NAMALWA (cell line): Measurements from ENCODE around the gene PSMB7.
A peak's percentile ranks its signal among the peaks of the same experiment; 100 is the strongest.

ENCODE experiments used
- DNase-seq: peaks from one replicate; pipeline ENCODE4 v3.0.0-alpha.2; 2015; ENCODE audit warnings: low spot score

PSMB7 gene

DNA sequence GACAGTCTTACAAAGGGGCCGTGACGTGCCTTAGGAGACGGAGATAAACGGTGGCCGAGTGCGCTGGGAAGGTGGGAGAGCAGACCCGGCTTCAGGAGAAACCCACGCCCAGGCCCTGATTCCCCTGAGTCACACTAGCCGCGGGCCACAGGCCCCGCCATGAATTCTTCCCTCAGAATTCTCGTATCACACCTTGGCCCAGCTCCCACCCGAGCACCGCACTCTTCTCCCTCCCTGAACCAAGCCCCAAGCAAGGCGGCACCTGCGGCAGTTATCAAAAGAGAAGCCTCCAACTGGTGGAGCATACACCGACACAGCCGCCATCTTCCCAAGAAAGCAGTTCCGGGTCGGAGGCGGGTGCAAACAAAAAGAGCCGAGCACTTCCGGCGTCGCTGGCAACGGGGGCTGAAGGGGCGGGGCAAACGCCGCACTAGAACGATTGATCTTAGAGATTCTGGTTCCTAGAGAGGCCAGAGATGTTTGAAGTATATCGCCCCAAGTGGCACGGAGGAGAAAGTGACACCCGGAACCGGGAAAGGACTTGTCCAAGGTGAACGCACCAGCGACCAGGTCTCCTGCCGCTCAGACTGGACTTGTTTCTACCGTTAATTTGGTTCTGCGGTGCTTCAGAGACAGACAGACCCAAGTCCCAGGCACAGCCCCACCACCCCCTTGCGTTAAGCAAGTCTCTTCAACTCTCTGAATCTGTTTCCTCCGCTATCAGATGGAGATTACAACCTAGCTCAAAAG is at the start of gene PSMB7:
Gene PSMB7 (minus strand): TSS at position 341 of the 750 bp plus-strand sequence. CDS start 17 bp downstream, at position 324.
- DNase-seq: peak; percentile 98

GRCh38 chr9:124462739-124463138 is 47.5 kb upstream of the PSMB7 start:
- no peak for DNase-seq

DNA sequence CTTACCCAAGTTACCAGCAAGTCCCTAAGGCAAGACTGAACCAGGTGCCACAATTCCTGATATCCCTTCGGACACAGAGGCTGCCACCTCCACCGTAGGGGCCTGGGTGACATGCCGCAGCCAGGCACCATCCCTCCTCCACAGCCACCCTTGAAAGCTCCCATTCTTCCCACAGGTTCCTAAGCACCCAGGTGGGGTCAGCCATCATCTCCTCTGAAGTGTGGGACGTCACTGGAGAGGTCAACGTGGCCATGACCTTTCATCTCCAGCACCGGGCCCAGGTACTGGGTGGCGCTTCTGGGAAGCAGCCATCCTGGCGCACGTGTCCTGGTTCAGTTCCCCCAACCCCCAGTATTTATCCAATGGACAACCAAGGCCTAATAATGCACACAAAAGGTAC is 43.2 kb upstream of the PSMB7 start:
- no peak for DNase-seq

- DNase-seq: no peak
Observed at GRCh38 chr9:124457887-124458431, 42.7 kb upstream of the PSMB7 start.

DNA sequence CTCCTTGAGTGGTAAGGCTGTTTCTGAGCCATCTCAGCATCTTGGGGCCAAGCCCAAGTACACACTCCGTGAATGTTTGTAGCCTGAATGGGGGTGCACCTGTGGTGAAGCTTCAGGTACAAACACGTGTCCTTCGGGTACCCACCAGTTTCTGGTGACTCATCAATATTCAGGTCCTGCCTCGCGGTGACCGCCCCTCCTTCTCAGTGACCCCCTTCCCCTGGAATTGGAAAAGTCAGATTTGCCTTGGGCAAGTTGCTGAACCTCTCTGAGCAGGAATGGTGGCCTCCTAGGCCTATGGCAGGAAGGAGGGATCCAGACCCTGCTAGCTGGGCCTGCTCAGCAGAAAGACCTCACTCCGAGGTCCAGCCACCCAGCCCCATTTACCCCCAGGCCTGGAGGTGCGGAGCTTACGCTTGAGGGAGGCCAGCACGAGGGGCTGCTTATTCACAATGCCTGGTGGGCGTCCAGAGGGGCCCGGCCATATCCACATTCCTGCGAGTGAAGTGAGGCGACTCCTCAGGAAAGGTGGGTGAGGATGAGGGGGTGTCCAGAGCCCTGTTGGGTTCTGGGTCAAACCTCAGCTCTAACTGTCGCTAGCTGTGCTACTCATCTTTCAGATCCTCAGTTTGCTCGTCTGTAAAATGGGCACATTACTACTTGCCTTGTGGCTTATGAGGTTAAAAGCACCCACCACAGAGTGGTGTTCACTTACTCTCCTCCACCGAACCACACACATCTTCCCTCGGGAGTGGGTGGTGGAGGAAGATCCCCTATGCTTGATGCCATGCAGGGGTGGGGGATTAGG is 42.0 kb upstream of the PSMB7 start:
- no peak for DNase-seq

DNA sequence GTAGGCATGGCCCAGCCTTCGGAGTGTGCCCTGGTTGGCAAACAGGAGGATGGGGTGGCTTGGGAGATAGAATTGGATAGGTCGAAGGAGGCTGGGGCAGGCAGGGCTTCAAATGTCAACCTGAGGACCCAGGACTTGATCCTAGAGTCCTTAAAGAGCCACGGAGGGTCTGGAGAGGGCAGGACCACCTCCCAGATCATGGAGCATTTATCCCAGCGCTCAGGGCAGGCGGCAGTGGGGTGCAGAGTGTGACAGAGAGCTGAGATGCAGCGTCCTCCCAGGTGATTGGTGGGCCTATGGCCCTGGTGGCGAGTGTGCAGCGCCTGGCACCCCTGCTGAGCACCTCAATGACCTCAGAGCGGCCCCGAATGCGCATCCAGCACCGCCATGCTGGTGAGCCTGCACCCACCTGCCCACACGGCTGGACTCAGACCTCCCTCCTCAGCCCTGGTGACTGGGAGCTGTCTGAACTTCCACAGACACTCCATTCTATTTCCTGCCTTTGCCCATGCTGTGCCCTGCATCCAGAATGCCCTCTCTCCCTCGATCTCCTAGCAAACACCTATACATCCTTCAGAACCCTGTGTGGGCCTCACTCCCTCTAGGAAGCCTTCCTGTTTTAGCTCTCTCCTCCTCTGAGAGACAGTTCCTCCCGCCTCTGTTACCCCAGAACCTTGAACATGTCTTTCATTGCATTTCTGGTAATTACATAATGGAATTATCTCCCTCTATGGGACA is 41.3 kb upstream of the PSMB7 start:
- DNase-seq: no peak

DNA sequence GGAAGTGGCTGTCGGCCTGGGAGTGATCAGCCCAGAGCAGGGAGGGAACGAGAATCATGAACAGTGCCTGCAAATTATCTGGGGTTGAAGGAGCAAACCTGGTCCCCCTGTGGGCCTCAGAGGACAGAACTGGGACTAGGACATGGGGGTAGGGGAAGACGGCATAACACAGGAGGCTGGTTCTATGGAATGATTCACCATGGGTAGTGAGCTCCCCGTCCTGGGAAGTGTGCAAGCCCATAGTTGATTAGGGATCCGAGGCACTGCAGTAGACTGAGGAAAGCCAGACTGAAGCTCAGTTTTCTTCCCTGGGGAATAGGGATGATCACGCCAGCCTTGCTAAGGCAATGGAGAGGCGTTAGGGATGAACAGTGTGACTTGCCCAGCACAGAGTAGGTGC is 40.6 kb upstream of the PSMB7 start:
- DNase-seq: no peak

GRCh38 chr9:124454791-124455443 is 39.7 kb upstream of the PSMB7 start:
- no peak for DNase-seq

GRCh38 chr9:124454296-124454695 is 39.1 kb upstream of the PSMB7 start:
- DNase-seq: no peak

- DNase-seq: no peak
Observed at GRCh38 chr9:124453586-124454191, 38.4 kb upstream of the PSMB7 start.

DNA sequence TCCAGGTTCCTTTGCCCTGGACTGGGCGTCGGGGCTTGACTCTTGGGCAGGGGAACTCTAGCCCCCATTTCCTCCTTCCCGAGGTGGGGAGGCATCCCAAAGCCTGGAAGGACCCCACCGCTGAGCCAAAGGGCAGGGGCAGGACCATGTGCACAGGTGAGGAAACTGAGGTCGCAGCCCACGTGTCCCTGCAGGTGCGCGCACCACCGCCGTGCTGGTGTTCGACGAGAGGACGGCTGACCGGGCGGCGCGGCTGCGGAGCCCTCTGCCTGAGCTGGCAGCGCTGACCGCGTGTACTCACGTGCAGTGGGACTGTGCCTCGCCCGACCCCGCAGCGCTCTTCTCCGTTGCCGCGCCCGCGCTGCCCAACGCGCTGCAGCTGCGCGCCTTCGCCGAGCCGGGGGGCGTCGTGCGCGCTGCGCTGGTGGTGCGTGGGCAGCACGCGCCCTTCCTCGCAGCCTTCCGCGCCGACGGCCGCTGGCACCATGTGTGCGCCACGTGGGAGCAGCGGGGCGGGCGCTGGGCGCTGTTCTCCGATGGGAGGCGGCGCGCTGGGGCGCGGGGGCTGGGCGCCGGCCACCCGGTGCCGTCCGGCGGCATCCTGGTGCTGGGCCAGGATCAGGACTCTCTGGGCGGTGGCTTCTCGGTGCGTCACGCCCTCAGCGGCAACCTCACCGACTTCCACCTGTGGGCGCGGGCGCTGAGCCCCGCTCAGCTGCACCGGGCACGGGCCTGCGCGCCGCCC is 37.8 kb upstream of the PSMB7 start:
- no peak for DNase-seq

DNA sequence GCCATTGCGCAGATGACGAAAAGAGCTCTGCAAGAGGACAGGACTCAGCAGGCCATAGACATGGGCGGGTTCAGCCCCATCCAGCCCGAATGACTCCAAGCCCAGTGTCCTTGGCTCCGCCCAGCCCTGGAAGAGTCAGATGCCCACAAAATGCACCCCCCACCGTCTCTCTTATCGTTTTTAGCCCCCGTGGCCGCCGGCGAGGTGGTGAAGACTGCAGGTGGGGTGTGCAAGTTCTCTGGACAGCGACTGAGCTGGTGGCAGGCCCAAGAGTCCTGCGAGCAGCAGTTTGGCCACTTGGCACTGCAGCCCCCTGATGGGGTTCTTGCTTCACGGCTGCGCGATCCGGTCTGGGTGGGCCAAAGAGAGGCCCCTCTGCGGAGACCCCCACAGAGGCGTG is 37.1 kb upstream of the PSMB7 start:
- no peak for DNase-seq

DNA sequence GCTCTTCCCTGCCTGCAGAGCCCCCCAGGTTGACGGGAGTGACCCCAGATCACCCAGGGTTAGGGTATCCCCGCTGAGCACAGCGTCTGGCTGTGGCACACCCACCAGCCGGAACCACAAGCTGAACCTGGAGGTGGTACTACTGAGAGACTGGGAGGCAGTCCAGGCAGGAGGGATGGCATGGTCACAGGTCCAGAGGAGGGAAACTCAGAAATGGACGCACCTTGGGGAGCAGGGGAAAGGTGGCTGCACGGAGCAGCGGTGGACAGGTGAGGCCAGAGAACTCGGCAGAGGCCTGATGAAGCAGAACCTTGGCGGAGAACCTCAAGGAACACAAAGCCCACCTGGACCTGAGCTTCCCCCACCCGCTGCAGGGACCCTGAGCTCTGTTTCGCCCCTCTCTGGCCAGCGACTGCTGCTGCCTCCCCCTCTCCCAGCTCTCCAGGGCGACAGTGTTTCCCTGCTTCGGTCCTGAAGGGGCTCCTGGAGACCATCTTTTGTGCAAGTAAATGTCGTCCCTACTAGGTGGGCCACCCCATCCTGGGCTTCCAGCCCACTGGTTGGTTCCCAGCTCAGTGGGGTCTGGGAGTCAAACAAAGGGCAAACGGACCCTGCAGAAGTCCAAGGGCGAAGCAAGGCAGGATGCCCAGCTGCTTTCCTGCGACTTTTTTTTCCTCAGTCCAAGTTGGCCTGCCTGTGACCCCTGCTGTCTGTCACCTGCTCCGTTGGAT is 35.9 kb upstream of the PSMB7 start:
- no peak for DNase-seq

GRCh38 chr9:124450241-124450924 is 35.1 kb upstream of the PSMB7 start, which contains the start of gene ADGRD2:
TSS of gene ADGRD2 (plus strand) at chr9:124450451. CDS start at chr9:124451667, 1,216 bp downstream.
- DNase-seq: no peak

DNA sequence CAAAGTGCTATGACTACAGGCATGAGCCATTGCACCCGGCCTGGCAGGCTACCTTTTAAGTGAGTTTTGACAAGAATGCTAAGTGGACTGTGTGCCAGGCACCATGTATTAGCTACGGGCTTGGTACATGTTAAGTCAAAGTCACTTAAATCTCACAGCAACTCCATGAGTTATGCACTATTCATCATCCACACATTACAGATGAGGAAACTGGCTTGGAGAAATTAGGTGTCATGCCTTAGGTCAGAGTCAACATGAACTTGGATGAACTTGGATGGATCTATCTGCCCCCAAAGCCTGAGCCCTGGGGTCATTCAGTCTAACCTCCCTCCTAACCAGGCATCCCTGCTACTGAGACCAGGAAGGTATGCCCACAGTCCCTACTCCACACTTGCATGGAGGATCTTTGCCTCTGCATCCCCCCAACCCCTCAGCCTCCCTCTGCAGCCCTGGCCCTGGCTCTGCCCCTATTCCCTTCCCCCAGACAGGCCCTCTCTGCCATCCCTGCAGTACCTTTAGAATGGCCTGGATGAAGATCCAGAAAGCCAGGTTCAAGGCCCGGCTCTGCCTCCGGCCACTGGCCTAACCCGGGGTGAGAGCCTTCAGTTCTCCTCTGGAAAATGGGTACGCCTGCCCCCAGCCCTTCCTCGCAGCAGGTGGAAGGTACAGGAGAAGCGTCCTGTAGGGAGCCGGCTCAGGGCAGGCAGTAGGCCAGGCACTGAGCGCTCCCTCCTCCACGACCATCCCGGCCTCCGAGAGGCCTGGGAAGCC is 34.3 kb upstream of the PSMB7 start:
- no peak for DNase-seq

DNA sequence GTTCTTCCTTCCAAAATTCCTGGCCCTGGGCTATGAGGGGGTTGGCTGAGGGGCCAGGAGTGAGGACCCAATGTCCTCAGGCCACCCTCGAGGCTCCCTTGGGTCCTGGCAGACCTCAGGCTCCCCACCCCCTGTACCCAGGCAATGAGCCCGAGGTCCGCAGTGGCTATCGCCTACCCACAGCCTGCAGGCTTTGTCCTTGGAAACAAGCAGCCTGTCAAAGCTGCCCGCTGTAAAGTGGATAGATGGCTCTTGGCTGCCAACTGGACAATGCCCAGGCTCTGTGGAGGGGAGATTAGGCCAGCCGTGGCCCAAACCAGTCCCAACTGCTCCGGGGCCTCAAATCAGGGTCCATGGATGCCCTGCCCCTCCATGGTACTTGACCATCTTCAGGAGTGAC is 32.8 kb upstream of the PSMB7 start:
- DNase-seq: no peak

DNA sequence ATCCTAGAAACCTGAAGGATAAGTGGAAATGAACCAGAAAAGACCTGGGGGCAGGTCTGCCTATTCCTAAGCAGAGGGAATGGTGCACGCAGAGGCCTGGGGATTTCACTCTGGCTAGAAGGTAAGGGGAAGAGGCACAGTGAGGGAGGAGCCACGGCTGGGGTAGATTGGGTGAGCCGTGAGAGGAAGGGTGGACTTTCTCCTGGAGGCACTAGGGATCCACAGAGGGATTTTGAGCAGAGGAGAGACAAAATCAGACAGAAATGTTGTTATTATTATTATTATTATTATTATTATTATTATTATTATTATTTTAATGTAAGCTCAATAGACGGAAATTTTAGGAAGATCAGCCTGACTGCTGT is 32.0 kb upstream of the PSMB7 start:
- DNase-seq: no peak

- DNase-seq: no peak
Observed at GRCh38 chr9:124444166-124444565, 28.9 kb upstream of the PSMB7 start.

DNA sequence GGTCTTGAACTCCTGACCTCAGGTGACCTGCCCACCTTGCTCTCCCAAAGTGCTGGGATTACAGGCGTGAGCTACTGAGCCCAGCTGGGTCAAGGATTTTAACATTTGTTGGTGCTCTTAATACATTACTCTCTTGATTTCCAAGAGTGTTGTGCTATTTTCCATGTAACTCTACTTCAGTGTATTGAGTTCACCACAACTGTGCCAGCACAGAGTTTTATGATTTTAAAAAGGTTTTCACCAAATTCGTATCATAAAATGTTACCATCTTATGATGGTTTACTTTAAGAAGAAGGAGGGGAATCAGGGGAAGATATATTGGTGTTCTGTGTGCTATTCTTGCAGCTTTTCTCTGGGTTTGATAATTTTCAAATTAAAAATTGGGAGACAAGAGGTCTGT is 28.4 kb upstream of the PSMB7 start:
- DNase-seq: no peak
